ENCODE results near the gene NEK10.

The NEK10 gene

GRCh38 chr3:27184261-27184660 is 184.9 kb downstream of the NEK10 start:
- Histone ChIP-seq H3K36me3 (no peaks in the 10 kb centered on the region), H3K27me3 (no peaks in the 10 kb centered on the region), H3K9me3 (no peaks in the 10 kb centered on the region), H3K4me3 (ENCODE audit: low read depth, low read length) (no peak overlapping the region), H3K4me1 (no peaks in the 10 kb centered on the region)
- no peak for DNase-seq
- TF ChIP-seq CTCF (IDR thresholded peaks at IDR 0.05; ENCODE audit: low read depth, low read length), result no peak

GRCh38 chr3:27176256-27176655 is 192.9 kb downstream of the NEK10 start:
- H3K27me3 ChIP-seq, result no peaks in the 10 kb centered on the region
- H3K36me3 ChIP-seq, result no peaks in the 10 kb centered on the region
- no peak for DNase-seq
- no peaks in the 10 kb centered on the region for H3K4me1 ChIP-seq
- no peak for TF ChIP-seq CTCF (IDR thresholded peaks at IDR 0.05; ENCODE audit: low read depth, low read length)
- H3K4me3 ChIP-seq (ENCODE audit: low read depth, low read length), result no peak overlapping the region
- H3K9me3 ChIP-seq, result no peaks in the 10 kb centered on the region

GRCh38 chr3:27174530-27174929 is 194.7 kb downstream of the NEK10 start:
- no peak for DNase-seq
- Histone ChIP-seq H3K4me3 (ENCODE audit: low read depth, low read length) (no peak overlapping the region), H3K27me3 (no peaks in the 10 kb centered on the region), H3K4me1 (no peaks in the 10 kb centered on the region), H3K36me3 (no peaks in the 10 kb centered on the region), H3K9me3 (no peaks in the 10 kb centered on the region)
- TF ChIP-seq CTCF (IDR thresholded peaks at IDR 0.05; ENCODE audit: low read depth, low read length), result no peak

- DNase-seq, result no peak
Measured at GRCh38 chr3:27171113-27171512, 198.1 kb downstream of the NEK10 start.

GRCh38 chr3:27166888-27167287 is 202.3 kb downstream of the NEK10 start:
- no peak for TF ChIP-seq CTCF (IDR thresholded peaks at IDR 0.05; ENCODE audit: low read depth, low read length)
- Histone ChIP-seq H3K9me3 (no peaks in the 10 kb centered on the region), H3K4me1 (no peaks in the 10 kb centered on the region), H3K4me3 (ENCODE audit: low read depth, low read length) (no peak overlapping the region), H3K36me3 (no peaks in the 10 kb centered on the region), H3K27me3 (no peaks in the 10 kb centered on the region)
- no peak for DNase-seq

More at GRCh38 chr3:27171113-27171512, 198.1 kb downstream of the NEK10 start:
- TF ChIP-seq CTCF (IDR thresholded peaks at IDR 0.05; ENCODE audit: low read depth, low read length), result no peak
- Histone ChIP-seq H3K27me3 (no peaks in the 10 kb centered on the region), H3K9me3 (no peaks in the 10 kb centered on the region), H3K4me1 (no peaks in the 10 kb centered on the region), H3K4me3 (ENCODE audit: low read depth, low read length) (no peak overlapping the region), H3K36me3 (no peaks in the 10 kb centered on the region)

- Histone ChIP-seq H3K4me1 (no peaks in the 10 kb centered on the region), H3K4me3 (ENCODE audit: low read depth, low read length) (no peak overlapping the region), H3K36me3 (no peaks in the 10 kb centered on the region), H3K27me3 (no peaks in the 10 kb centered on the region), H3K9me3 (no peaks in the 10 kb centered on the region)
- no peak for DNase-seq
- no peak for TF ChIP-seq CTCF (IDR thresholded peaks at IDR 0.05; ENCODE audit: low read depth, low read length)
Measured at GRCh38 chr3:27165321-27165721, 203.9 kb downstream of the NEK10 start.

Data from BE2C (cell line).